GM21526 (cell line): ENCODE measurements around the gene SCAMP4.

Experiments used
- ATAC-seq: cut with Tn5 transposase; IDR thresholded peaks from one replicate; pipeline ENCODE4 v1.9.1; 2021; ENCODE audit warnings: moderate library complexity; ENCODE audit not compliant: unreplicated experiment, low FRiP score

SCAMP4 gene

DNA sequence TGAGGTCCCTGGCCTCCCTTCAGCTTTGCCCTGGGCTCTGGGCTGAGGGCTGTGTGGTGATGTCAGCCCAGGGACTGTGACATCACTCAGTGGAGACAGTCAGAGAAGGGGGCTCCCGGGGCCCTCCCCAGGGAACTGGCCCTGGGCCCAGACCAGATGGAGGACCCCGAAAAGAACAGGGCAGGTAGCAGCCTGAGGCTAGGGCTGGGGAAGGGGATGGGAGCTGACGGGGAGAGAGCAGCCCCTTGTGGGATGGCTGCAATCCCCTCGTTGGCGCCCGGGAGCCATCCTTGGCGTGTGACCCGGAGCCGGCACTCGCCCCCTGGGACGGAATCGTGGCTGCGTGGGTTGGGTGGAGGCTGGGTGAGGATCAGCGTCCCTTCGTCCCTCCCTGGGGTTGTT, 49.3 kb downstream of the SCAMP4 start:
- no peak for ATAC-seq

DNA sequence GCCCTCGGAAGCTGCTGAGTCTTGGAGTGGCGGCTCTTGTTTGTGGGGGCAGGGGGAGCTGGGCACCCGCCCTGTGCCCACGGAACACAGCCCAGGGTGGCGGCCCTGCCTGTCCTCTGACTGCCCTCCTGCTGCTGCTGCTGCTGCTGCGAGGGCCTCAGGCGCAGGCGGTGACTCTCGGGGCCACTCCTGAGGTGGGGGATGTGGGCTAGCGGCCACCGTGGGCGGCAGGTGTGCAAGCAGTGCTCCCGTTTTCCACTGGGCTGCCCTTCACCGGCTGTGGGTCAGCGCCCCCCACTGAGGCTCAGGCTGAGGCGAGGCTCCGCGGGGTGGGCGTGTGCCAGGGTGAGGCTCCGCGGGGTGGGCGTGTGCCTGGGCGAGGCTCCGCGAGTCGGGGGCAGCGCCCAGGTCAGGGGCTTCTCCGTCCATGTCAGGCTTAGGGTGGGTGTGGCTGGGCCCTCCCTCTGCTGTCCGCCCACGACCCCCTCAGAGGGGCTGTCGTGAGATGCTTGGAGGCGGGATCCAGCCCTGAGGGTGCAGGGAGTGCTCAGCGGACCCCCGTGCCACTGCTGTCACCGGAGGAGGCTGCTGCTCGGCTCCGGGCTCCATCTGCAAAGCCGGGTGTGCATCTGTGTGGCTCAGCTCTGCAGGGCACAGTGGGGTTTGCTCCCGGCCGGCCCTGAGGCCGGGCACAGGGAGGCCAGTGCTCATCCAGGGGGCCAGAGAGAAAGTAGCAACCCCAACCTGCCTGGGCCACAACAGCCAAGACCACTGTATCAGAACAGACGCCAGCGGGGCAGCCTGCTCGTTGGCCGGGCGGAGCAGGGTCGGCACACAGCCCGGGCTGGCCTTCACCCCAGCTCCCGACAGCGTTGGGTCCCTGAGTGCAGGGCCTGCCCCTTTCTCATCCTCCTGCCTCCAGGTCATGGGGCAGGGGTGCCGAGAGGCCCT, 50.2 kb downstream of the SCAMP4 start:
- ATAC-seq = no peak

DNA sequence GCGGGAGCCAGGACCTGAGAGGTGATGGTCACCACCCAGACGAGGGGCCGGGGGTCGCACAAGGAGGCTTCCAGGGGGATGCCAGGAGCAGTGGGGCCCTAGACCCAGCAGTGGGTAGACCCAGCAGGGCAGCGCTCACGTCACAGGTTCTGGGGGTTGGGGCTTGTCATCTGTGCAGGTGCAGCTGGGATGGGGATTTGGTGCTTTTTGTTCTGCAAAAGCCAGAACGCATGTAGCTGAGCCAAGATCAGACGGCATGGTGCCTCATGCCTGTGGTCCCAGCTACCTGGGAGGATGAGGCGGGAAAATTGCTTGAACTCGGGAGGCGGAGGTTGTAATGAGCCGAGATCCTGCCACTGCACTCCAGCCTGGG, 50.9 kb downstream of the SCAMP4 start:
- no peak for ATAC-seq

DNA sequence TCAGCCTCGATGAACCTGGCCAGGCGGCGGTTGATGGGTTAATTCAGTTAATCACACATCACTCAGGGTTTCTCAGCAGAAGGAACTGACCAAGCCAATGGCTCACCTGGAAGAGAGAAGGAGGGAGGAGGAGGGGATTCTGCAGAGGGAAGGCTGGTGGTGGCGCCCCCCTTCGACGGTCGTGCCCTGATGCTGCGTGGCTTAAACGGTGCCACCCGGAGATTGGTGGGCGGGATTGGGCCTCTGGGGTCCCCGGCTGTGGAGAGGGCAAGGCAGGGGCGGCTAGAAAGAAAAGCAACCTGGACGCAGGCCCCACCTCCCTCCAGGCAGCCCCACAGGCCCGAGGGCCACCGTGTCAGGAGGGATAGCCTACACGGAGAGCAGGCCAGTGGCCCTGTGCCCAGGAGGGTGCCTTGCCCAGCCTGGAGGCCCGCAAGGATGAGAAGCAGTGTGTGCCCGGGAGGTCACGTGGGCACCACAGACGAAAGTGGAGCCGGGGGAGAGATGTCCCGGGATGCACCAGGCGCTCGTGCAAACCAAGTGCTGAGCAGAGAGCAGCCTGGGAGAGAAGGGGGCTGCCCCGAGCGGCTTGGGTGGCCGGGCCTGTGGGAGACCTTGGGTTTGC, 51.8 kb downstream of the SCAMP4 start:
- ATAC-seq = no peak

DNA sequence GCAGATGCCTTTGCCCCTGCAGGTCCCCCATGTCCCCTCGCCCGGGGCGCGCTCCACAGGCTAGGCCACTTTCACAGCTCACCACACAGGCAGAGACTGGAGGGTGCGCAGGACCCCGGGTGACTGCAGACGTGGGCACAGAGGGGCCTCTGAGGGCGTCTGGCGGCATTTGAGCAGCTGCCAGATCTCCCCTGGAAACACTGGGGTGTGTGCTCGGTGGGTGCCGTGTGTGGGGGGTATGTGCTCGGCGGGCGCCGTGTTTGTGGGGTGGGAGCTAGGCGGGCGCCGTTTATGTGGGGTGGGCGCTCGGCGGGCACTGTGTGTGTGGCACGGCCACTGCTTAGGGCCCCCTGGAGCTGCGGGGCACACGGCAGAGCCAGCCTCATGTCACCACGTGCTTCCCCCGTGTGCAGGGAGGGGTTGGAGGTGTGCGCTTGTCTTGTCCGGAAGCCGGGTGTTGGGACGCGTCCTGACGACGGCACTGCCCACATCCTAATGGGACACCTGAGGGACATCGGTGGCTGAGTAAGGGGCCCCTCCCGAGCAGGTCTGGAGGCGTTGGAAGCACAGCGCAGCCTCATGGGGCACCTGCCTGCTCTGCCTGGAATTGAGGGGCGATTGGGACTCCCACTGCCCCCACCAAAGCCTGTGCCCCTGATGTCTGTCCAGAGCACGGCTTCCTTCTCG, 52.5 kb downstream of the SCAMP4 start:
- no peak for ATAC-seq

DNA sequence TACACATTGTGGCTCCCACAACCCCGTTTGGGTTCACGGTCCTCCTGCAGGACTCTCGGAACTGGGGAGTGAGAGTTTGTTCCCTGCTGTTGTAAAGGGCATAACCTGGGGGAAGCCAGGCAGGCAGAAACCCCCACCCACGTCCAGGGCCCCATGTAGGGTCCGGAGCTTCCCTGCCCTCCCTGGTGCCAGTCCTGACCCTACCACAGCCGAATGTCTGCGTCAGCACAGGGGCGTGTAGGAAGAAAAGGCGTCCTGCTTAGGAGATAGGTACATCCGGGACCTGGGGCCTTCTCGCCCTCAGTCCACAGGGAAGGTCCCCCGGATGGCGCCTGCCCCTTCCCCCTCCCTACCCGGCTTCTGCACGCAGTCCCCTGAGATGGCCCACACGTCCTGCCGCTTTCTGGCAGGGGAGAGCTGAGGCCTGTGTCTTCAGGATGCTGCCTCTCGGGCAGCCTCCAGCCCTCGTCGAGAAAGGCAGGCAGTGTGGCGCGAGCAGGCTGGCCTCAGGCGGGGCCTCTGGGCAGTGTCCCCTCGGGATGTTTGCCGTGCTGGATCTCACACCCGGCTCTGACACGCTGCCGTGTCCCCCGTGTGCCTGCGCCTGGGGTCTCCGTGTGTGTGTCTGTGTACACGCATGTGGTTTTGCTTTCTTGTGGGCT, 54.9 kb downstream of the SCAMP4 start:
- no peak for ATAC-seq

DNA sequence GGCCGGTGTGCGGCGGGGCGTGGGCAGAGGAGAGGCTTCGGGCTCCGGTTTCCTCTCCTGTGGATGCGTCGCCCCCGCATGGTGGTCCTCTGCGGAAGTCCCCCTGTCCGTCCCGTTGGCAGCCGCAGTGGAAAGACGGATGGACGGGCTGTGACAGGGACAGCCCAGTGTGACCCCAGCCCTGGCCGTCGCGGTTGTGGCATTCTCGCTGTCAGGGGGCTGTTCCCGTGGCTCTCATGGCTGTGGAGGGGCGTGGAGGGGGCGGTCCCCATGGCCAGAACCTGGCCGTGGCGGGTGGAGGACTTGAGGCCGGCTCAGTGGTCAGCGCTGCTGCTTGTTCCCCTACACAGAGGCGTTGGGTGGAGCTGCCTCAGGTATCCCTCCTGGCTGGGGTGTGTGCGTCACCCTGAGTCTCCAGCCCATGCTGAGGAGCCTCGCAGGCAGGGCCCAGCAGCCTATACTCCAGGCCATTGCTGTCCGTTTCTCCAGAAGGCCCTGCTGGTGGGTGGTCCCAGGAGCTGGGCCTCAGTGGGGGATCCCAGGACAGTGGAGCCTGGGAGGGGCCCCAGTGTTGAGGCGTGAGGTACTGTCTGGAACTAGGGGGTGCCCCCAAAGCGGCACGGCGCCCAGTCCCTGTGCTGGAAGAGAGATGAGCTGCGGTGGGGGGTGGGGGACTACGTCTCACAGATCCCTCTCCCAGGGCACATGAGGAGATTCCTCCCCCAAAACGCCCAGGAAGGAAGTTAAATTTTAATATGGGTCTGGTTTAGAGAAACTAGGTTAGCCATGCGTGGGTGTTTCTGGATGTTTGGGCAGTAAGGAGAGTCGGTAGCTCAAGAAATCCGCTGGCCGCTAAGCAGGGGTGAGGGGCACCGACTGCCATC, 56.0 kb downstream of the SCAMP4 start:
- no peak for ATAC-seq

DNA sequence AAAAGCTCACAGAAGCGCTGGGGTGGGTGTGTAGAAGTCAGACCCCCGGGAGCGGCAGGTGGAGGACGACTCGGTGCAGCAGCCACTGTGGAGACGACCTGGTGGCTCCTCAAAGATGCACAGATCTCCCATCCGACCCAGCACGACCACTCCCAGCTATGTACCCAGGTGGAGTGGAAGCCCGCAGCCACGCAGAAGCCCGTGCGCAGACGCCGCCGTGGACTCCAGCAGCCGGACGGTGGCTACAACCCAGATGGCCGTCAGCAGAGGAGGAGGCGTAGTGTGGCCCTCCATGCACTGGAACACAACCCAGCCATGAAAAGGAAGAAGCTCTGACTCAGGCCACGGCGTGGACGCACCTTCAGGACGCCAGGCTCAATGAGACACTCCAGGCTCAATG, 57.5 kb downstream of the SCAMP4 start:
- ATAC-seq = no peak

DNA sequence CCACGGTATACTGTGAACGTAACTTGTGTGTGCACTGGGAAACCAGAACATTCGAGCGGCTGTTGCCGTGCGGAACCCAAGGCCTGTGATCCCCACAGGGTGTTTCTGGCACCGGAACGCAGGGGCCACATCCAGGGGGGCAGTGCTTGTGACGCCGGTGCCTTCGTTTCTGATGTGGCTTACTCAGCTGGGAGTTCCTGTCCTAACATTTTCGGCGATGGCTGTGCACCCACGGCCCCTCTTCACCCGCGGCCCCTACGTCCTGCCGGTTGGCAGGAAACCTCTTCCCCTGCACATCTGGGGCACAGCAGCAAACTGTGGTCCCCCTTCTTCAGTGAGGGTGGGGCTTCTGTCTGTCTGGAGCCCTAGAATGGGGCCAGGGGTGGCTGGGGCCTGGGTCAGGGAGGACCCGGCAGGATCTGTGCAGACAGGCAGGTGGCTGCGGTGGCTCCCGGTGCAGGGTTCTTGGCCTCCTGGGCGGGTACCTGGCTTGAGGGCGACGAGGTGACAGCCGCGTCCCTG, 61.9 kb downstream of the SCAMP4 start:
- ATAC-seq = no peak

DNA sequence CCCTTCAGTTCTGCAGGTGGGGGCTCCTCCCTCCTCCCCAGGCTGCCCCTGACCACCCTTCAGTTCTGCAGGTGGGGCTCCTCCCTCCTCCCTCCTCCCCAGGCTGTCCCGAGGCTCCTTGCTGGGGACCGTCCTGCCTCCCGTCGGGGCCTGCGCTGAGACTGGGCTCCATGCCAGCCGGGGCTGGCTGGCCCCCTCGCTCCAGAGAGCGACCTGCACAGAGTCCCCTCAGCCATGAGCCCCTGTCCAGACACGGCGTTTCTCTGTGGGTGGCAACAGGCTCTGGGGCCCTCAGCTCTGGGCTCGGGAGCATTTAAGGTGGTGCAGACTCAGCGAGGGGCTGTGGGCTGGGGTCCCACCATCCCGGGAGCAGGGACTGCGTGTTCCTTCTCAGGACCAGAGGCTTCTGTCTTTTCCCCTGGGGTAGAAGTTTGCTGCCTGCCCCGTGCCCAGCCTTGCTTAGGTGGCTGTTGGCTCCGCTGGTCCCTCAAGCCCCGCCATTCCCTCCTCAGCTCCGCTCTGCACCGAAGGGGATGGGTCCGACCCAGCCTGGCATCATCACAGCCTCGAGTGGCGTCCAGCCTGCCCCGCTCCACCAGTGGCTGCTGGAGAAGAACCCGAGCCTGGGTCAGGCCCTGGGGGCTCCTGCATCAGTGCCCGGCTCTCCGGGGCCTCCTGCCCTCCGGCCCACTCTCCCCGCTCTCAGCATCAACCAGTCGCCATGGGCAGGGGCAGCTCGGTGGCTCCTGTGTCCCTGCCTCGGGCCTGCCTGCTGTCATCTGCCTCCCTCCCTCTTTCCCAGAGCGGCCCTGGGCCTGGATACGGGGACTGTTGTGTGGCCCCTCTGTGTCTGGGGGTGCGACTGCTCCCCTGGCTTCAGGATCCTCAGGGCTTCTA, 63.3 kb downstream of the SCAMP4 start:
- no peak for ATAC-seq

DNA sequence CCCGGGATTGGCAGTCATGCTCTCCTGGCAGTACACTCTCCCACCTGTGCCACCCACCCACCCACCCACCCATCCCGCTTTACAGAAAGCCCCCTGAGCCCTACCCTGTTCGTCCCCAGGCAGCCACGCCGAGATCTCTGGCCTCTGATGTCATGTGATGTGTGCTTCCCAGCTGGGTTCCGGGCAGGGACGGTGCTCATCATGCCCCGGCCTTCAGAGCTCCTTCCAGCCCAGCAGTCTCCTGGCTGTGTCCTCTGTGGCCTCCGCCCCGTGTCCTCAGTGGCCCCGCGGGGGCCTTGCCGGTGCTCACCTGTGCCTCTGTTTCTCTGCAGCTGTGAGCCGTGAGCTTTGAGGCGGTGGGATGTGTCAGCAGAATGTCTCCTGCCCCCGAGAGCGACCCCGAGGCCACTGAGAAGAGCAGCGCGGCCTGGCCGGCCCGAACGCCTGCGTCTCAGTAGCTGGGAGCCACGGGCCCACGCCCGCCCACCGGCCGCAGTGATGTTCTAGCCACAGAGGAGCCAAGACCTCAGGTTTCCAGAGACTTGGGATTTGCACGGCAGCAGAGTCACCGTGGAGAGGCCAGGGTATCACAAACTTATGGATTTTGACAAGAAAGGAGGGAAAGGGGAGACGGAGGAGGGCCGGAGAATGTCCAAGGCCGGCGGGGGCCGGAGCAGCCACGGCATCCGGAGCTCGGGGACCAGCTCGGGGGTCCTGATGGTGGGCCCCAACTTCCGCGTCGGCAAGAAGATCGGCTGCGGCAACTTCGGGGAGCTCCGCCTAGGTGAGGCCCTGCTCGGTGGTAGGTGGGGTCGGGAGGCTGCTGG, 64.2 kb downstream of the SCAMP4 start:
- no peak for ATAC-seq

DNA sequence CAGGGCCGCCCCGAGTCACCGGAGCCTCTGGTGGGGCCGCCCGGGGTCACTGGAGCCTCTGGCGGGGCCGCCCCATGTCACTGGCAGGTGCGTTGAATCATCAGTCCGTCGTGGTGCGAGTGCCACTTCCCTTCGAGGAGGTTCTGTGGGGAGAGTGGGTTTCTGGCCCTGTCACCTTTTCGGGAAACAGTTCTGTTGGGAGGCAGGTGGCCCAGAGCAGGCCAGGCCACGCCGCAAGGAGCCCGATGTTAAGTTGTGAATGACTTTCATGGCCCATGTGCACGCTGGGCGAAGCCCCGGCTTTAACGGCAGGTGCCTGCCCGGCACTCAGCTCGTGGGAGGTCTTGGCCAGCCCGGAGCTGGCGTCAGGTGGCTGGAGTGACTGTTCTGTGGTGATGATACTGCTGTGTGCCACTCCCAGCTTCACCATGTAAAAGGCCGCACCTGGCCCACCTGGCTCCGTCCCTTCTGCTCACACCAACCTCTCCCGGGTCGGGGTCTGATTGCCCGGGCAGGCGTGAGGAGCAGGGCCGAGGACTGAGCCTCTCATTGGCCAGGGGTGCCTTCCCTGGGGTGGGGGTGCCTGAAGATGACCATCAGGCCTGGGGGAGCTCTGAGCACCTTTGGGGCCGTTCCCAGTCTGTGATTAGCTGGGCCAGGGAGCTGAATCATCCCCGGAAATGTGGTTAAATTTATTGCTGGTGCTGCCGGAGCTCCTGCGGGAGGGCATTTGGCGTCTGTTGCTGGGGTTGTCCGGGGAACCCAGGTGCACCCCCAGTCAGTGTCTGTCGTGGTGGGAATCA, 65.0 kb downstream of the SCAMP4 start:
- ATAC-seq = no peak

DNA sequence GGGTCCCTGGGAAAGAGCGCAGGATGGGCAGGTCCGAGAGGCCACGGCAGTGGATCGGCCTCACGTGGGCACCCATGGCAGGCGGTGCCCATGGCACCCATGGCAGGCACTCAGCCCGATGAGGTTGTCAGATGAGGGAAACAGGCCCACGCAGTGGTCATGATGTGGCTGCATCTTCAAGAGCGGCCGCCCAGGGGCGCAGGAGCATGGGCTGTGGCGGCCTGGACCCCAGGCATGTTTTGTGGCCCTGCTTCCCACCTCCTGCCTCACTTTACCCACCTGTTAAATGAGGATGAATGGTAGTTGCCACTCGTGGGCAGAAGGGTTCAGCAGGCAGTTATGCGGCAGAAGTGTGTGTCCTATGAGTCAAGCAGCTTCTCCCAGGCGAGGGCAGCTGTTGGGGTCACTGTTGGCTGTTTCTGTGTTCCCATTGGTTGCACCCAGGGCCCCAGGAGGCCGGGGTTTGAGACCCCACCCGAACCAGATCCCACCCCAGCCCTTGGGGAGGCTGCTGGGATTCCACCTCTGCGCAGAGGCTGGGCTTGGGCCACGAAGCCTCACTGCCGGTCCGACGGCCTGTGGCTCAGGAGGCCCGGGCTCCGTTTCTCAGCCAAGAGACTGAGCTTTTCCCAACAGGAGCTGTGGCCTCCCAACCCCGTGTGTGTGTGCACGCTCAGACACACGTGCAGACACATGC, 65.8 kb downstream of the SCAMP4 start:
- no peak for ATAC-seq

DNA sequence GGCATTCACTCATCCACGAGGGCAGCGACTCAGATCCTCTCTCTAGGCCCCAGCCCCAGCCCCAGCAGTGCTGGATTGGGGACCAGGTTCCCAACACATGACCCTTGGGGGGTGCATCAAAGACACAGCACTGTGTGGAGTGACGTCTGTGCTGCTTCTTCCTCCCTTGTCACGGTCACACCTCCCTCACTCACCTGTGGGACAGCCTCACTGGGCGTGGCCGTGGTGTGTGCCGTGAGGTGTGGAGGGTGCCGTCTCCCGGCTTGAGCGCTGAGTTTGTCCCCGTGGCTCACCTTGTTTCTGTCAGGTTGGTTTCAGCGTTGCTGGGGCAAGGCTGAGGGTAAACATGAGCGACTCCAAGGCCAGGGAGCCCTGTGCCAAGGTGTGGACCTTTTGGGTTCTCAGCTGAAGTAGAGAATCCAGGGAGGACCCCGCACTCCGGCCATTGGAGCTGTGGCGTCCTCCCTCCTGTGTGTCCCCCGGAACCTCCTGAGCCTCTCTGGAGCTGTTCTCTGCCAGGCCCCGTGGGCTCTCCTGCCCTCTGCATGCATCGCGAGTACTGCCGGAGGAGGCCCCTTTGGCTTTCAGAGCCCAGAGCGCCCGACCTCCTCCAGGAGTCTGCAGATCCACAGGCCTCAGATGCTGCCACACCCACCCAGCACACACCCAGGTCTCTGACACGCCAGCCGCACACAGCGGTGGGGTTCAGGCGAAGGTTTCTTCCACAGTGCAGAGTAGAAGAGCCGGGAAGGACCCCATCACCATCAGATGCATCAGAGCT, 69.4 kb downstream of the SCAMP4 start:
- ATAC-seq = no peak

DNA sequence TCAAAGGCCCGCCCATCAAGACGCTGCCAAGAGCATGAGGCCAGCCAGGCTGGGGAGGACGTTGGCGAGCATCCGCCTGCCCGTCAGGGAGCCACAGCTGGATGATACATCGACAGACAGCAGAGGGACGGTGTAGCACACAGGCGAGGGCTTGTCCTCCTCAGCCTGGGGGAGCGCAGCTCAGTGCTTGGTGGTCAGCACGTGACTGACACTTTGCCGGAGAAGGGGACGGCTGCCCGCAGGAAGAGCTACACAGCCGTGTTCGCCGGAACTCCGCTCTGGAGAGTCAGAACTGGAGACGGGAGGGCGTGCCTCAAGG, 69.9 kb downstream of the SCAMP4 start:
- ATAC-seq = no peak
